ENCODE results near the gene ERAP2.

GRCh38 chr5:96920744-96921355 lies 44.5 kb downstream of the ERAP2 start:
- TF ChIP-seq POLR2A (IDR thresholded peaks at IDR 0.05; ENCODE audit: low read length) (no peak), GATA1 (IDR thresholded peaks at IDR 0.05; ENCODE audit: low read depth, low read length) (no peak)
